ENCODE results near the gene BCL3.
"Not testable (repeated sequence)": the region's sequence is repeated elsewhere in the genome, so short reads cannot be mapped to it uniquely, and the experiment has no call there.

Gene BCL3, protein sequence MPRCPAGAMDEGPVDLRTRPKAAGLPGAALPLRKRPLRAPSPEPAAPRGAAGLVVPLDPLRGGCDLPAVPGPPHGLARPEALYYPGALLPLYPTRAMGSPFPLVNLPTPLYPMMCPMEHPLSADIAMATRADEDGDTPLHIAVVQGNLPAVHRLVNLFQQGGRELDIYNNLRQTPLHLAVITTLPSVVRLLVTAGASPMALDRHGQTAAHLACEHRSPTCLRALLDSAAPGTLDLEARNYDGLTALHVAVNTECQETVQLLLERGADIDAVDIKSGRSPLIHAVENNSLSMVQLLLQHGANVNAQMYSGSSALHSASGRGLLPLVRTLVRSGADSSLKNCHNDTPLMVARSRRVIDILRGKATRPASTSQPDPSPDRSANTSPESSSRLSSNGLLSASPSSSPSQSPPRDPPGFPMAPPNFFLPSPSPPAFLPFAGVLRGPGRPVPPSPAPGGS

GRCh38 chr19:44748426-44749254 is at the start of gene BCL3:
Gene BCL3 (plus strand): TSS chr19:44748708. CDS start chr19:44748791, 83 bp downstream.
- DNase-seq (ENCODE audit: low read depth) = no peak

- DNase-seq (ENCODE audit: low read depth) = no peak
Measured at GRCh38 chr19:44700547-44700946, 48.0 kb upstream of the BCL3 start.

GRCh38 chr19:44701228-44701627 is 47.3 kb upstream of the BCL3 start:
- no peak for DNase-seq (ENCODE audit: low read depth)

DNA sequence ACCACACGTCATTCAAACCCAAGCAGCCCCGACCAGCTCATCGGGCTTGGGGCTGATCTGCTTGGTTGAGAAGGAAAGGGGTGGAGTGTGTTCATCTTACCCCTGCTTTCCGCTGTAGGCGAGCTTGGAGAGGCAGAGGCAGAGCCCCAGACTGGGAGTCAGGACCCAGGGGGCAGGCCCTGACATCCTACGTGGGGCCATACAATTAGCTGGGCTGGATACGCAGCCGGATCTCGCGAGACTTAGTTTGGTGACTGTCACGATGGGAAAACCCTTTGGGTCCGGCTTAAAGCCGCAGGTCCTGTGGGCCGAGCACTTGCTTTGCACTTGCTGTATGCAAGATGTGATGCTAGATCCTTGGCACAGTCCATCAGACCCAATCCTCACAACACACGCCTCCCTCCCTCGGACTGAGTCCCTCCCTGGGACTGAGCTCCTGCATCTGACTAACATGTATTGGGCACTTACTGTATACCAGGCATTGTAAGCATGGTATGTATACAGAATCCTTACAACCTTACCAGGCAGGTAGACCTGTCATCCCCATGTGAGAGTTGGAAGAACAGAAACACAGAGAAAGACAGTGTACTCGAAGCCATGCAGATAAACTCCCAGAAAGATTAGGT is 45.8 kb upstream of the BCL3 start:
- no peak for DNase-seq (ENCODE audit: low read depth)

DNA sequence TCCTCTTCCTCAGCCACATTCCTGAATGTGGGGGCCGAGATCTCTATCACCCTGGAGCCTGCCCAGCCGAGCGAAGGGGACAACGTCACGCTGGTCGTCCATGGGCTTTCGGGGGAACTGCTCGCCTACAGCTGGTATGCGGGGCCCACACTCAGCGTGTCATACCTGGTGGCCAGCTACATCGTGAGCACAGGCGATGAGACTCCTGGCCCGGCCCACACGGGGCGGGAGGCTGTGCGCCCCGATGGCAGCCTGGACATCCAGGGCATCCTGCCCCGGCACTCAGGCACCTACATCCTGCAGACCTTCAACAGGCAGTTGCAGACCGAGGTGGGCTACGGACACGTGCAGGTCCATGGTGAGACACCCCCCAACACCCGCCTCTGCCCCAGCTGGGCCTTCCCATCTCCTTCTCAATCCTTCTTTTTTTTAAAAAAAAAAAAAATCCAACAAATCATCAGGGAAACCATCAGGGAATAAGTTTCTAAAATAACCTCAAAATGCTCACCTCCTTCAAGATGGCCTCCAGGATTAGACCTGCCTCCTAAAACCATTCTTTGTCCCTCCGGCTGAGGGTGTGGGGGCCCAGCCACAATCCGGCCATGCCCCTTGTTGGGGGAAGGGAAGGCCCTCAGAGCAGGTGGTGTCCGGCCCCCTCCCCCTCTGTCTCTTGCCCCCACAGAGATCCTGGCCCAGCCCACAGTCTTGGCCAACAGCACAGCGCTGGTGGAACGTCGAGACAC is 45.0 kb upstream of the BCL3 start:
- DNase-seq (ENCODE audit: low read depth) = no peak

GRCh38 chr19:44704982-44705381 is 43.5 kb upstream of the BCL3 start:
- no peak for DNase-seq (ENCODE audit: low read depth)

GRCh38 chr19:44705502-44706010 is 43.0 kb upstream of the BCL3 start:
- no peak for DNase-seq (ENCODE audit: low read depth)

DNA sequence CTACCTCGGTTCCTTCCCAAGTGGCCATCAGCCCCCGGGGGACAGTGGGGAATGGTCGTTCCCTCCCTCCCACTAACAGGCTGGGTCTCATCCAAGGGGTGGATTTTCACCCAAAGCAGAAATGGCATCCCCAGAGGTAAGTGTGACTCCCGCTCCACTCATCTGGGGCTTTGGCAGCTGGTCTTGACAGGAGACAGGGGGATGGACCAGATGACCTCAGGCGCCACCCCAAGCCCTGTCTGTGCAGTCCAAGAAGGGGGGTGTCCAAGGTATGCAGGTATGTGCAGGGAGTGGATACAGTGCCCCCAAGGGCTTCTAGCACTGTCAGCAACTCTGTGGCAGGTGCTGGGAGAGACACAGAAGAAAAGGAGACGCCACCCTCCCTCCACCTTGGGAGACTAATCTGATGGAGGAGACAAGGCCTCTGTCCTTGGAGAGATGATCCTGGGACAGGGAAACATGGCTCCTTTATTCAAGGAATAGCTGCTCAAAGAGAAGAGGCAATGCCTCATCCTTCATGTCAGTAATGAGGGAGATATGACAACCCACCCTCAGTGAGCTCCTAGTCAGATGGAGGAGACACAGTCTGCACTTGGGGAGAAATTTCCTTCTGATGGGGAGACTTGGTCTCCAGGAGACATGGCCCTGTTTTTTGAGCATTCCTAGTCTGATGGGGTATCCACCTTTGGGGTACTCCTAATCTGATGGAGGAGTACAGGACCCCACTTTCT is 41.8 kb upstream of the BCL3 start:
- DNase-seq (ENCODE audit: low read depth) = no peak

DNA sequence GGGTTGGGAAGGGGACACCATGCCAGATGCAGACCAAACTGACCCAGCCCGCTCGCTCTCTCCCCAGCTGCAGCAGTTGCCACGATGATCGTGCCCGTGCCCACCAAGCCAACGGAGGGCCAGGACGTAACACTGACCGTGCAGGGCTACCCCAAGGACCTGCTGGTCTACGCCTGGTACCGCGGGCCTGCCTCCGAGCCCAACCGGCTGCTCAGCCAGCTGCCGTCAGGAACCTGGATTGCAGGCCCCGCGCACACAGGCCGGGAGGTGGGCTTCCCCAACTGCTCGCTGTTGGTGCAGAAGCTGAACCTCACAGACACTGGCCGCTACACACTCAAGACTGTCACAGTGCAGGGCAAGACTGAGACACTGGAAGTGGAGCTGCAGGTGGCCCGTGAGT is 40.7 kb upstream of the BCL3 start:
- DNase-seq (ENCODE audit: low read depth) = no peak

DNA sequence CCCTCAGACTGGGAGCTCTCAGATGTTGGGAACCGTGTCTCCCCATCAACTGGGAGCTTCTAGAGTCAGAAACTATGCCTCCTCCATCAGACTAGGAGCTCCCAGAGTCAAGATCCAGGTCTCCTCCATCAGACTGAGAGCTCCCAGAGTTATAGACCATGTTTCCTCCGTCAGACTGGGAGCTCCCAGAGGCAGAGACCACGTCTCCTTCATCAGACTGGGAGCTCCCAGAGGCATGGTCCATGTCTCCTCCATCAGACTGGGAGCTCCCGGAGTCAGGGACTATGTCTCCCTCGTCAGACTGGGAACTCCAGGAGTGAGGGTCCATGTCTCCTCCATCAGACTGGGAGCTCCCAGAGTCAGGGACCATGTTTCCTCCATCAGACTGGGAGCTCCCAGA is 39.6 kb upstream of the BCL3 start:
- DNase-seq (ENCODE audit: low read depth) = no peak

DNA sequence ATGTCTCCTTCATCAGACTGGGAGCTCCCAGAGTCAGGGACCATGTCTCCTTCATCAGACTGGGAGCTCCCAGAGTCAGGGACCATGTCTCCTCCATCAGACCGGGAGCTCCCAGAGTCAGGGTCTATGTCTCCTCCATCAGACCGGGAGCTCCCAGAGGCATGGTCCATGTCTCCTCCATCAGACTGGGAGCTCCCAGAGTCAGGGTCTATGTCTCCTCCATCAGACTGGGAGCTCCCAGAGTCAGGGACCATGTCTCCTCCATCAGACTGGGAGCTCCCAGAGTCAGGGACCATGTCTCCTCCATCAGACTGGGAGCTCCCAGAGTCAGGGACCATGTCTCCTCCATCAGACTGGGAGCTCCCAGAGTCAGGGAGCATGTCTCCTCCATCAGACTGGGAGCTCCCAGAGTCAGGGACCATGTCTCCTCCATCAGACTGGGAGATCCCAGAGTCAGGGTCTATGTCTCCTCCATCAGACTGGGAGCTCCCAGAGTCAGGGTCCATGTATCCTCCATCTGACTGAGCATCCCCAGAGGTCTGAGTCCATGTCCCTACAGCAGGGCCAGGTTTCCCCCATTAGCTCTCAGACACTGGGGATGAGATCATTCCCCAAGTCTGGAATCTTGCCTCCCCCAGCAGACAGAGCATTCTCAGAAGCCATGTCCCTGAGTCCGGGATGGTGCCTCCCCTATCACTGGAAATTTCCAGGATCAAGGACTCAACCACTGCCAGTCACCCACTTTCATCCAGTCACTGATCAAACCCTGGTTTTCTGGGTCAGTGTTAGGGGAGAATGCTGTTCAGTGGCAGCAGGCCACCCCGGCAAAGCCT is 38.9 kb upstream of the BCL3 start:
- DNase-seq (ENCODE audit: low read depth) = not testable (repeated sequence)

GRCh38 chr19:44710483-44710882 is 38.0 kb upstream of the BCL3 start:
- no peak for DNase-seq (ENCODE audit: low read depth)

GRCh38 chr19:44712864-44713515 is 35.5 kb upstream of the BCL3 start:
- DNase-seq (ENCODE audit: low read depth) = no peak

DNA sequence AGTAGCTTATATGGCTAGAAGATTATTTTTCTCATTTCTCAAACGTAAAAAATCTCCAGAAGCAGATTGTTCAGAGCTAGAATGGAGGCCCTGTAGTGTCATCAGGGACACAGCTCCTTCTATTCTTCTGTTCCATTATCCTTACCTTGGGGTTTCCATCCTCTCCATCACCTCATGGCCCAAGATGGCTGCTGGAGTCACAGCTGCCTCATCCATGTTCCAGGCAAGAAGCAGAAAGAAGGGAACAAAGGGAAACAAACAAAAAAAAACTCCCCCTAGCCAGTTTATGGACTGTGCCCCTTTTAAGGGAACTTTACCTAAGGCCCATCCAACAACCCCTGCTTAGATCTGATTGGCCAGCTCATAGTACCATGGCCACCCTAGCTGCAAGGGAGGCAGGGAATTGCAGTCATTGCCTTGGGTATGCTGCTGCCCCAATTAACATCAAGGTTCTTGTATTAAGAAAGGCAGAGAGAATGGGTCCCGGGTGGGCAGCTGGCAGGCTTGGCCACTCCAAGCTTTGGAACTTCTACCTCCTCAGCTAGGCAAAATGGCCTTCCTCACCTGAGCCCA is 33.8 kb upstream of the BCL3 start:
- DNase-seq (ENCODE audit: low read depth) = no peak

GRCh38 chr19:44717603-44718002 is 30.9 kb upstream of the BCL3 start:
- DNase-seq (ENCODE audit: low read depth) = no peak

DNA sequence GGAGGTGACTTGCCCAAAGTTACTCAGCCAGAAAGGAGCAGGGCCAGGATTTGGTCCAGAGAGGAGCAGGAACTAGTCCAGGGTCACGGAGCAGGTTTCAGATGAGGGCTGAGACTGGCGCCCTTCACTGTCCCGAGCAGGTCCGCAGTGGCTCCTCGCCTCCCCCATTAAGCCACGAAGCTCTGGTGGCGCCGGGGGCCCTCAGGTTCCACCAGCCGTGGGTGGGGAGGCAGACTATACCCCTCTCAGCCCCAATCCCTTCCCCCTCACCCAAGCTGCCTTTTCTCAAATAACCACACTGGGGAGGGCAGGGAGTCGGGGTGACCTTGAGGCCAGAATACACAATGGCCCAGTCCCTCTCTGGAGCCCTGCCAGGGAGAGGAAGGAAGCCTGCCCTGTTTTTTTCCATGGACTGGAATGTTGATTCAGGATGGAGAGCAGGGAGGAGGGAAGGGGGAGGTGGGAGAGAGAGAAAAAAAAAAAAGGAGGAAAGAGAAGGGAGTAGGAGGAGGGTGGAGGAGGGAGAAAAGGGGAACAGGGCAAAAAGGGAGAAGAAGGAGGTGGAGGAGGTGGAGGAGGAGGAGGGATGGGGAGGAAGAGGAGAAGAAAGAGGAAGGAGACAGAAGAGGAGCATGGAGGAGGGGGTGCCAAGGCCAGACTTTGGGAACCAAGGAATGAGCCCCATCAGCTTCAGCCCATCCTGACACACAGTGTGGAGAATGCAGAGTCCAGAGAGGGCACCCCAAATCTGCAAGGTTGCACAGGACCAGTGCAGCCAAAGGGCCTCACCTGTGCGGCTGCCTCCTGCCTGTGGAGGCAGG is 29.9 kb upstream of the BCL3 start:
- DNase-seq (ENCODE audit: low read depth) = no peak

GRCh38 chr19:44719262-44719701 is 29.2 kb upstream of the BCL3 start:
- DNase-seq (ENCODE audit: low read depth) = no peak

DNA sequence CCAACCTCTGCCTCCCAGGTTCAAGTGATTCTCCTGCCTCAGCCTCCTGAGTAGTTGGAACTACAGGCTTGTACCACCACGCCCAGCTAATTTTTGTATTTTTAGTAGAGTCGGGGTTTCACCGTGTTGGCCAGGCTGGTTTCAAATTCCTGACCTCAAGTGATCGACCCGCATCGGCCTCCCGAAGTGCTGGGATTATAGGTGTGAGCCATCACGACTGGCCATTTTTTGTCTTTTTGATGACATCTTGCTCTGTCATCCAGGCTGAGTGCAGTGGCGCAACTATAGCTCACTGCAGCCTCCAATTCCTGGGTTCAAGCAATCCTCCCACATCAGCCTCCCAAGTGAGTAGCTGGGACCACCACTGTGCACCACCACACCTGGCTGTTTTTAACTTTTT is 28.1 kb upstream of the BCL3 start:
- DNase-seq (ENCODE audit: low read depth) = not testable (repeated sequence)

All from stimulated activated CD8-positive, alpha-beta memory T cell treated with anti-CD3 and anti-CD28 coated beads, Interleukin-12 subunit alpha, Interleukin-12 subunit beta, amount 100 ng/mL, for 1 hour (primary cell).